IMR-90 (cell line): ENCODE measurements around the gene TBC1D8. TPM values are rescaled to one million over a fixed set of nuclear protein-coding genes. Genes with fewer than 3 reads are reported as not detected.
"Not testable (repeated sequence)": the region's sequence is repeated elsewhere in the genome, so short reads cannot be mapped to it uniquely, and the experiment has no call there.

Source experiments
- ATAC-seq: fragments of 200-7000 bp; cut with Tn5 transposase; 2 replicates; pipeline ENCODE4 v1.9.1; 2020; ENCODE audit warnings: low read depth, mild to moderate bottlenecking, moderate library complexity
- BruUV-seq: library from RNA; stranded (reverse); fragments of 400-500 nt; replicated peaks from 2 replicates; lab custom pipeline; 2021; lab: Mats Ljungman, UMichigan
- CTCF ChIA-PET: fragments of 300-600 bp; formaldehyde crosslinking; extraction: SDS; loops from one replicate; lab custom pipeline; 2021; ENCODE audit warnings: antibody characterized with exemption; lab: Yijun Ruan, JAX
- POLR2A ChIA-PET: fragments of 300-600 bp; sonication (Branson Sonifier 250); formaldehyde crosslinking; loops from one replicate; lab custom pipeline; 2022; ENCODE audit warnings: antibody characterized with exemption; ENCODE audit not compliant: unreplicated experiment; lab: Charles Lee
- DNase-seq: peaks from one replicate; pipeline ENCODE4 v3.0.0; 2013
- H2AFZ ChIP-seq: replicated peaks from 2 replicates; pipeline ENCODE3; 2013; ENCODE audit warnings: low read length, mild to moderate bottlenecking; ENCODE audit not compliant: poor library complexity
- H2AK5ac ChIP-seq: 2 replicates; pipeline ENCODE4 v1.6.1; 2013; ENCODE audit warnings: low read depth, low read length, inconsistent platforms
- H2AK9ac ChIP-seq: replicated peaks from 2 replicates; pipeline ENCODE3; 2013; ENCODE audit warnings: mild to moderate bottlenecking, low read depth, low read length, moderate library complexity; ENCODE audit not compliant: poor library complexity
- H2BK120ac ChIP-seq: 2 replicates; pipeline ENCODE4 v1.6.1; 2013; ENCODE audit warnings: low read depth, low read length, inconsistent platforms
- H2BK15ac ChIP-seq: 3 replicates; pipeline ENCODE4 v1.6.1; 2013; ENCODE audit warnings: low read depth, low read length, inconsistent platforms
- H2BK20ac ChIP-seq: 2 replicates; pipeline ENCODE4 v1.6.1; 2013; ENCODE audit warnings: low read depth, mild to moderate bottlenecking, inconsistent platforms, low read length, moderate library complexity
- H2BK5ac ChIP-seq: 2 replicates; pipeline ENCODE4 v1.6.1; 2013; ENCODE audit warnings: mild to moderate bottlenecking, low read depth, low read length, inconsistent platforms; ENCODE audit not compliant: poor library complexity, severe bottlenecking
- H3K14ac ChIP-seq: replicated peaks from 2 replicates; pipeline ENCODE4 v1.6.1; 2013; ENCODE audit warnings: low read depth, low read length, inconsistent platforms
- H3K18ac ChIP-seq: 2 replicates; pipeline ENCODE4 v1.6.1; 2013; ENCODE audit warnings: low read depth, low read length, control low read depth
- H3K23ac ChIP-seq: 2 replicates; pipeline ENCODE4 v1.6.1; 2013; ENCODE audit warnings: low read depth, low read length, inconsistent platforms
- H3K27ac ChIP-seq: 2 replicates; pipeline ENCODE4 v1.5.1; 2013; ENCODE audit warnings: mild to moderate bottlenecking, control low read depth, low read length; ENCODE audit not compliant: insufficient read depth
- H3K27me3 ChIP-seq: 2 replicates; pipeline ENCODE4 v1.6.1; 2013; ENCODE audit warnings: low read length; ENCODE audit not compliant: control insufficient read depth, insufficient read depth
- H3K36me3 ChIP-seq: 2 replicates; pipeline ENCODE4 v1.6.1; 2013; ENCODE audit warnings: low read length, mixed read lengths; ENCODE audit not compliant: control insufficient read depth, insufficient read depth
- H3K4ac ChIP-seq: 2 replicates; pipeline ENCODE4 v1.6.1; 2013; ENCODE audit warnings: low read depth, low read length, inconsistent platforms
- H3K4me1 ChIP-seq: 2 replicates; pipeline ENCODE4 v1.6.1; 2013; ENCODE audit warnings: low read length, mixed read lengths; ENCODE audit not compliant: control insufficient read depth, insufficient read depth
- H3K4me2 ChIP-seq: 2 replicates; pipeline ENCODE4 v1.6.1; 2013; ENCODE audit warnings: low read depth, mild to moderate bottlenecking, control low read depth, low read length, moderate library complexity
- H3K4me3 ChIP-seq: 2 replicates; pipeline ENCODE4 v1.5.1; 2013; ENCODE audit warnings: low read depth, mild to moderate bottlenecking, control low read depth, low read length, moderate library complexity; ENCODE audit not compliant: insufficient read depth
- H3K56ac ChIP-seq: 2 replicates; pipeline ENCODE4 v1.6.1; 2013; ENCODE audit warnings: low read length, inconsistent platforms; ENCODE audit not compliant: insufficient read depth; ENCODE audit errors: extremely low read depth
- H3K79me1 ChIP-seq, 2 experiments: 2 replicates each; pipeline ENCODE4 v1.6.1; 2013; ENCODE audit warnings: low read length in 2 of 2, inconsistent platforms in 1 of 2, low read depth in 1 of 2
- H3K9ac ChIP-seq: 2 replicates; pipeline ENCODE4 v1.6.1; 2013; ENCODE audit warnings: low read depth, low read length, control low read depth
- H3K9me1 ChIP-seq: 2 replicates; pipeline ENCODE4 v1.6.1; 2013; ENCODE audit warnings: low read length, inconsistent platforms; ENCODE audit not compliant: insufficient read depth
- H3K9me3 ChIP-seq: 2 replicates; pipeline ENCODE4 v1.6.1; 2013; ENCODE audit warnings: low read length; ENCODE audit not compliant: control insufficient read depth, insufficient read depth
- H4K20me1 ChIP-seq: 2 replicates; pipeline ENCODE4 v1.6.1; 2013; ENCODE audit warnings: low read length, inconsistent platforms; ENCODE audit not compliant: insufficient read depth
- H4K5ac ChIP-seq: 2 replicates; pipeline ENCODE4 v1.6.1; 2013; ENCODE audit warnings: mild to moderate bottlenecking, low read depth, low read length, control low read depth
- H4K8ac ChIP-seq, 2 experiments: 2 replicates each; pipeline ENCODE4 v1.6.1; 2013; ENCODE audit warnings: low read depth in 2 of 2, low read length in 2 of 2, control low read depth in 1 of 2, inconsistent platforms in 1 of 2
- H4K91ac ChIP-seq: 2 replicates; pipeline ENCODE4 v1.6.1; 2013; ENCODE audit warnings: low read depth, low read length, inconsistent platforms; ENCODE audit not compliant: insufficient read depth
- ELK1 ChIP-seq: fragments of 150-350 bp; IDR thresholded peaks from 2 replicates; pipeline ENCODE4 v1.6.1; 2016; ENCODE audit warnings: low read depth, mild to moderate bottlenecking, low read length, moderate library complexity, borderline replicate concordance
- RFX5 ChIP-seq: IDR thresholded peaks from 2 replicates; pipeline ENCODE4 v1.8.0; 2012; ENCODE audit warnings: low read depth, mild to moderate bottlenecking, low read length, moderate library complexity
- USF2 ChIP-seq: fragments of 150-350 bp; IDR thresholded peaks from 2 replicates; pipeline ENCODE4 v1.6.1; 2017; ENCODE audit warnings: mild to moderate bottlenecking, antibody characterized with exemption, low read length, low read depth
- WGBS, 2 experiments: methylation state at CpG; one replicate each; pipeline versions ENCODE4 v1.1.5 to v1.1.7; 2013; ENCODE audit warnings: missing lambda C conversion rate in 2 of 2; ENCODE audit not compliant: insufficient read length in 1 of 2; ENCODE audit errors: extremely low coverage in 2 of 2; 5-methylcytosine and 5-hydroxymethylcytosine counted together
- dilution Hi-C: fragments of 300-500 bp; cut with HindIII; formaldehyde crosslinking; loops from one replicate; pipeline ENCODE4 v1.14.3; 2018; ENCODE audit warnings: low sequenced_read_pairs; ENCODE audit not compliant: unreplicated experiment
- in situ Hi-C: fragments of 300-500 bp; cut with MboI; formaldehyde crosslinking; loops from 3 replicates; pipeline ENCODE4 v1.14.3; 2019; ENCODE audit warnings: low sequenced_read_pairs, inconsistent platforms, mixed read lengths
- intact Hi-C: fragments of 100-400 bp; cut with micrococcal nuclease; formaldehyde crosslinking; loops from 2 replicates; pipeline ENCODE4 v1.10.0; 2022
- polyA plus RNA-seq, 3 experiments: library from polyadenylated mRNA; depleted of rRNA; stranded (reverse); fragments of >200 nt; gene quantifications; 2 replicates each; pipeline ENCODE4 v1.2.3, GENCODE V29; 2012; ENCODE audit warnings: low replicate concordance in 1 of 3
- total RNA-seq: library from RNA; depleted of rRNA; stranded (reverse); fragments of >200 nt; gene quantifications from 2 replicates; pipeline ENCODE4 v1.2.3, GENCODE V29; 2012

The TBC1D8 gene
- total and polyA plus RNA-seq, 2 of the 4 experiments (the other 2 are of a cell fraction): 1.3 to 1.5 TPM

- TF ChIP-seq ELK1: no peak
- no peak for TF ChIP-seq RFX5
- TF ChIP-seq USF2: no peak
Measured at GRCh38 chr2:101052147-101052546, 99.0 kb downstream of the TBC1D8 start (continued).

GRCh38 chr2:101050886-101051285 lies 100.3 kb downstream of the TBC1D8 start:
- CTCF ChIA-PET, DNase-seq, ATAC-seq, H2BK5ac ChIP-seq, in situ Hi-C loops, H4K20me1 ChIP-seq, H3K4me1 ChIP-seq, H3K27me3 ChIP-seq, H2BK120ac ChIP-seq, dilution Hi-C loops, H3K79me1 ChIP-seq, H3K18ac ChIP-seq, H2BK15ac ChIP-seq, H2AK9ac ChIP-seq, H4K8ac ChIP-seq, H4K5ac ChIP-seq, H3K36me3 ChIP-seq, H3K4ac ChIP-seq, H3K56ac ChIP-seq, H3K4me2 ChIP-seq, H3K9me1 ChIP-seq, intact Hi-C loops, H3K4me3 ChIP-seq, POLR2A ChIA-PET, H3K9ac ChIP-seq, H3K27ac ChIP-seq, H3K23ac ChIP-seq, H2AK5ac ChIP-seq, H3K14ac ChIP-seq, BruUV-seq, H3K9me3 ChIP-seq, H4K91ac ChIP-seq, H2AFZ ChIP-seq, H2BK20ac ChIP-seq: not testable (repeated sequence)
- 92% methylated on average over 2 of the region's 6 CpGs; no CpG with 5 or more reads in 1 of the 2 experiments for WGBS, 2 experiments
